ENCODE measurements around the gene DGKZ. TPM values are rescaled to one million over a fixed set of nuclear protein-coding genes. Genes with fewer than 3 reads are reported as not detected.

The DGKZ gene
- total and polyA plus RNA-seq, 2 donors (not counting 3 experiments of a cell fraction or from before 2014, with no cell fraction given): 88.8 to 127 TPM

- Histone ChIP-seq H3K36me3 (ENCODE audit: control insufficient read depth in 2 of 2, extremely low read depth in 1 of 2, insufficient read depth in 2 of 2, low read length in 2 of 2) (no peaks in the 10 kb centered on the region), H3K4me2 (ENCODE audit: insufficient read depth, low read length) (no peak overlapping the region), H3K79me2 (ENCODE audit: control insufficient read depth, insufficient read depth, low read length) (no peaks in the 10 kb centered on the region), H4K20me1 (replicated peaks; ENCODE audit: control insufficient read depth, extremely low read depth, insufficient read depth, low read length) (no peaks in the 10 kb centered on the region), H2AFZ (ENCODE audit: low read depth, low read length) (no peak overlapping the region), H3K9me3 (replicated peaks; ENCODE audit: control insufficient read depth, insufficient read depth, low read length) (no peaks in the 10 kb centered on the region), H3K27me3 (ENCODE audit: control insufficient read depth in 2 of 2, insufficient read depth in 2 of 2, low read length in 2 of 2) (peaks cover 13 to 18% of the 10 kb centered on the region in 2 experiments), H3K9ac (replicated peaks; ENCODE audit: extremely low read depth, insufficient read depth, low read length) (no peak overlapping the region), H3K27ac (ENCODE audit: insufficient read depth, low read depth, low read length) (no peak overlapping the region), H3K9me1 (replicated peaks; ENCODE audit: control insufficient read depth, extremely low read depth, insufficient read depth, low read length) (no peaks in the 10 kb centered on the region), H3K4me1 (ENCODE audit: control insufficient read depth, extremely low read depth, insufficient read depth, low read length) (peaks cover 11% of the 10 kb centered on the region), H3K4me3 (replicated peaks in 1 of 3; ENCODE audit: insufficient read depth in 1 of 3, low read depth in 1 of 3, low read length in 3 of 3) (no peak overlapping the region)
- DNase-seq (ENCODE audit: low read depth, low spot score) (no peak), FAIRE-seq (no peak)
- dilution Hi-C loops (cut with MboI; ENCODE audit: extremely low pct_ligation_motif_present, low sequenced_read_pairs) (no loop called here), intact Hi-C loops (cut with micrococcal nuclease) (no loop called here)
- ChIA-PET CTCF (interaction anchor here (1.1 to 1.6 kb wide), 7 partner anchors 8 to 154 kb away, joined by 3 to 27 read pairs (median 5); partner anchors contain the start of gene CHRM4), POLR2A (no interaction called here)
- TF ChIP-seq MAX (IDR thresholded peaks at IDR 0.05; ENCODE audit: insufficient read depth, insufficient read length) (no peak), EZH2 (IDR thresholded peaks at IDR 0.05; ENCODE audit: borderline replicate concordance, low read depth, low read length, severe bottlenecking) (no peak), JUN (IDR thresholded peaks at IDR 0.05; ENCODE audit: borderline replicate concordance, insufficient read depth, insufficient read length, low read depth) (no peak), GATA2 (IDR thresholded peaks at IDR 0.05; ENCODE audit: insufficient read depth, insufficient read length, low read depth, low read length) (no peak), FOS (IDR thresholded peaks at IDR 0.05; ENCODE audit: borderline replicate concordance, insufficient read depth, low read length) (no peak), POLR2A (IDR thresholded peaks at IDR 0.05; ENCODE audit: low read depth, low read length) (no peak), POLR2AphosphoS5 (IDR thresholded peaks at IDR 0.05; ENCODE audit: insufficient read depth, low read depth, low read length) (no peak), CTCF (IDR thresholded peaks at IDR 0.05; ENCODE audit: extremely low read depth in 1 of 2, insufficient read depth in 1 of 2, low read depth in 1 of 2, low read length in 2 of 2) (no peak), MYC (IDR thresholded peaks at IDR 0.05; ENCODE audit: low read depth, low read length) (no peak)
- no TSS peak for BruUV-seq (replicated peaks)
Observed at GRCh38 chr11:46383974-46384701, 36.9 kb downstream of the DGKZ start.
